GM23338 (cell line): Measurements from ENCODE around the gene TACSTD2. TPM values are rescaled to one million over a fixed set of nuclear protein-coding genes. Genes with fewer than 3 reads are reported as not detected.

Experiments used
- ATAC-seq: fragments of 200-7000 bp; cut with Tn5 transposase; 3 replicates; pipeline ENCODE4 v1.9.1; 2020
- DNase-seq: peaks from one replicate; pipeline ENCODE4 v3.0.0-alpha.2; 2015; ENCODE audit warnings: low spot score
- H2AFZ ChIP-seq: fragments of 200-600 bp; sonication (generic); 2 replicates; pipeline ENCODE4 v1.8.0; 2016; ENCODE audit warnings: antibody characterized with exemption, mild to moderate bottlenecking, moderate library complexity
- H3F3A ChIP-seq: fragments of 200-600 bp; sonication (generic); replicated peaks from 2 replicates; pipeline ENCODE4 v1.8.0; 2017; ENCODE audit warnings: antibody characterized with exemption, mixed run types, low read depth
- H3K27ac ChIP-seq: fragments of 200-600 bp; sonication (generic); 2 replicates; pipeline ENCODE4 v1.6.1; 2016; ENCODE audit warnings: low read depth
- H3K27me3 ChIP-seq: fragments of 200-600 bp; sonication (generic); 2 replicates; pipeline ENCODE4 v1.8.0; 2016; ENCODE audit warnings: mild to moderate bottlenecking, mixed run types, moderate library complexity; ENCODE audit not compliant: insufficient read depth
- H3K36me3 ChIP-seq: fragments of 200-600 bp; sonication (generic); 2 replicates; pipeline ENCODE4 v1.8.0; 2016; ENCODE audit warnings: mild to moderate bottlenecking; ENCODE audit not compliant: insufficient read depth
- H3K4me1 ChIP-seq: fragments of 200-600 bp; sonication (generic); 2 replicates; pipeline ENCODE4 v1.8.0; 2016; ENCODE audit warnings: mild to moderate bottlenecking, moderate library complexity; ENCODE audit not compliant: insufficient read depth
- H3K4me2 ChIP-seq: fragments of 200-600 bp; sonication (generic); 2 replicates; pipeline ENCODE4 v1.7.1; 2017; ENCODE audit warnings: mixed run types
- H3K4me3 ChIP-seq: fragments of 200-600 bp; sonication (generic); 2 replicates; pipeline ENCODE4 v1.6.1; 2016; ENCODE audit warnings: mixed run types
- H3K79me2 ChIP-seq: fragments of 200-600 bp; sonication (generic); replicated peaks from 2 replicates; pipeline ENCODE4 v1.8.0; 2017; ENCODE audit warnings: mild to moderate bottlenecking; ENCODE audit not compliant: insufficient read depth
- H3K9me2 ChIP-seq: fragments of 200-600 bp; sonication (generic); 2 replicates; pipeline ENCODE4 v1.8.0; 2017; ENCODE audit not compliant: insufficient read depth
- H4K20me1 ChIP-seq: fragments of 200-600 bp; sonication (generic); replicated peaks from 2 replicates; pipeline ENCODE4 v1.8.0; 2017; ENCODE audit warnings: mild to moderate bottlenecking; ENCODE audit not compliant: insufficient read depth
- H3K27ac Mint-ChIP-seq: 2 replicates; pipeline ENCODE4 v1.8.0; 2020; ENCODE audit warnings: inconsistent platforms, mild to moderate bottlenecking, moderate library complexity, mixed read lengths
- H3K27me3 Mint-ChIP-seq: 3 replicates; pipeline ENCODE4 v1.8.0; 2022; ENCODE audit warnings: low read depth, mild to moderate bottlenecking, moderate library complexity, mixed read lengths, inconsistent platforms; ENCODE audit not compliant: insufficient read depth, poor library complexity
- H3K36me3 Mint-ChIP-seq: 3 replicates; pipeline ENCODE4 v1.8.0; 2021; ENCODE audit warnings: low read depth, mild to moderate bottlenecking, inconsistent platforms, moderate library complexity, mixed read lengths
- H3K4me1 Mint-ChIP-seq: 3 replicates; pipeline ENCODE4 v1.8.0; 2020; ENCODE audit warnings: mild to moderate bottlenecking, inconsistent platforms, mixed read lengths
- H3K4me3 Mint-ChIP-seq: 3 replicates; pipeline ENCODE4 v1.8.0; 2021; ENCODE audit warnings: moderate library complexity, mild to moderate bottlenecking, inconsistent platforms, mixed read lengths
- H3K9me3 Mint-ChIP-seq: 3 replicates; pipeline ENCODE4 v1.8.0; 2020; ENCODE audit warnings: moderate library complexity, mild to moderate bottlenecking, inconsistent platforms, mixed read lengths
- CREB1 ChIP-seq: fragments of 250-450 bp; sonication (Bioruptor Pico); IDR thresholded peaks from 2 replicates; pipeline ENCODE4 v1.5.0; 2020; ENCODE audit warnings: low read depth, mild to moderate bottlenecking, moderate library complexity
- EZH2 ChIP-seq: fragments of 200-600 bp; sonication (generic); IDR thresholded peaks from one replicate; pipeline ENCODE4 v1.8.0; 2017; ENCODE audit warnings: antibody characterized with exemption, mild to moderate bottlenecking, low read depth; ENCODE audit not compliant: unreplicated experiment
- REST ChIP-seq: IDR thresholded peaks from one replicate; pipeline ENCODE4 v1.6.1; 2018; ENCODE audit warnings: antibody characterized with exemption; ENCODE audit not compliant: unreplicated experiment
- STAT1 ChIP-seq: IDR thresholded peaks from one replicate; pipeline ENCODE4 v1.6.1; 2016; ENCODE audit warnings: antibody characterized with exemption; ENCODE audit not compliant: unreplicated experiment
- ZNF114 ChIP-seq: fragments of 250-450 bp; sonication (Bioruptor Pico); IDR thresholded peaks from 2 replicates; pipeline ENCODE4 v1.5.0; 2020; ENCODE audit warnings: mild to moderate bottlenecking, moderate library complexity
- polyA plus RNA-seq: library from polyadenylated mRNA; unstranded; fragments of >200 nt; fragmentation: Nextera tagmentation; extraction: Ambion mirVana; gene quantifications from 2 replicates; pipeline ENCODE4 v1.2.1, GENCODE V29; 2016
- total RNA-seq: library from RNA; depleted of rRNA; stranded (reverse); fragments of >200 nt; shearing (Covaris generic); gene quantifications from 2 replicates; pipeline ENCODE4 v1.2.3, GENCODE V29; 2014
- TF ChIP-seq, protein P1 (sequence below): fragments of 250-450 bp; sonication (Bioruptor Pico); IDR thresholded peaks from 2 replicates; pipeline ENCODE4 v1.5.0; 2020; ENCODE audit warnings: mild to moderate bottlenecking, moderate library complexity

Gene TACSTD2
- total and polyA plus RNA-seq, 2 experiments from 2014 or later = 0.86 to 1.5 TPM

DNA sequence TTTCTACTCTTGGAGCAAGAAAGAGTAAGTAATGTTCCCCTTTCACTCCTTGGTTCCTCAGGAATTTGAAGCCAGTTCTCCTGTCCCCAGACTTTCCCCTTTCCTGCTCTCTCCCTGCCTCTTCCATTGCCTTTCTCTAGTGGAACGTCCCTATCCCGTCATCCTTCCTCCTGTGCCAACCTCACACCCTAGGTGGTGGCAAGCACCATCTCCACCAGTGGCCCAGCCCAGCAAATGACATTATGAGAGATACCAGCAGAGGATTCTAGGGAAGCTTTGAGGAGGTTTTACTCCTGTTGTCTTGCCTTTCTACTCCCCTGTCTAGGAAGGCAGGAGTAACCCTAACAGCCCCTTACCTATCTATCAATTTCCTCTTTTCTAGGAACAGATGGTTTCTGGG lies 8.1 kb upstream of the TACSTD2 start:
- DNase-seq (no peak), ATAC-seq (no peak)
- no peak overlapping the region for H3K4me3 Mint-ChIP-seq
- Histone ChIP-seq H2AFZ (no peak overlapping the region), H3K4me1 (no peaks in the 10 kb centered on the region), H3K36me3 (no peaks in the 10 kb centered on the region), H3K4me3 (no peak overlapping the region), H3K4me2 (no peak overlapping the region), H3K27ac (no peak overlapping the region), H3K9me2 (no peaks in the 10 kb centered on the region), H3F3A (no peaks in the 10 kb centered on the region), H4K20me1 (no peaks in the 10 kb centered on the region), H3K27me3 (no peaks in the 10 kb centered on the region), H3K79me2 (no peaks in the 10 kb centered on the region)
- no peaks in the 10 kb centered on the region for H3K9me3 Mint-ChIP-seq
- TF ChIP-seq EZH2 = no peak
- no peak for TF ChIP-seq STAT1
- TF ChIP-seq ZNF114 (CRISPR knock-in tag) = no peak
- TF ChIP-seq CREB1 (CRISPR knock-in tag) = no peak
- TF ChIP-seq, protein P1, sequence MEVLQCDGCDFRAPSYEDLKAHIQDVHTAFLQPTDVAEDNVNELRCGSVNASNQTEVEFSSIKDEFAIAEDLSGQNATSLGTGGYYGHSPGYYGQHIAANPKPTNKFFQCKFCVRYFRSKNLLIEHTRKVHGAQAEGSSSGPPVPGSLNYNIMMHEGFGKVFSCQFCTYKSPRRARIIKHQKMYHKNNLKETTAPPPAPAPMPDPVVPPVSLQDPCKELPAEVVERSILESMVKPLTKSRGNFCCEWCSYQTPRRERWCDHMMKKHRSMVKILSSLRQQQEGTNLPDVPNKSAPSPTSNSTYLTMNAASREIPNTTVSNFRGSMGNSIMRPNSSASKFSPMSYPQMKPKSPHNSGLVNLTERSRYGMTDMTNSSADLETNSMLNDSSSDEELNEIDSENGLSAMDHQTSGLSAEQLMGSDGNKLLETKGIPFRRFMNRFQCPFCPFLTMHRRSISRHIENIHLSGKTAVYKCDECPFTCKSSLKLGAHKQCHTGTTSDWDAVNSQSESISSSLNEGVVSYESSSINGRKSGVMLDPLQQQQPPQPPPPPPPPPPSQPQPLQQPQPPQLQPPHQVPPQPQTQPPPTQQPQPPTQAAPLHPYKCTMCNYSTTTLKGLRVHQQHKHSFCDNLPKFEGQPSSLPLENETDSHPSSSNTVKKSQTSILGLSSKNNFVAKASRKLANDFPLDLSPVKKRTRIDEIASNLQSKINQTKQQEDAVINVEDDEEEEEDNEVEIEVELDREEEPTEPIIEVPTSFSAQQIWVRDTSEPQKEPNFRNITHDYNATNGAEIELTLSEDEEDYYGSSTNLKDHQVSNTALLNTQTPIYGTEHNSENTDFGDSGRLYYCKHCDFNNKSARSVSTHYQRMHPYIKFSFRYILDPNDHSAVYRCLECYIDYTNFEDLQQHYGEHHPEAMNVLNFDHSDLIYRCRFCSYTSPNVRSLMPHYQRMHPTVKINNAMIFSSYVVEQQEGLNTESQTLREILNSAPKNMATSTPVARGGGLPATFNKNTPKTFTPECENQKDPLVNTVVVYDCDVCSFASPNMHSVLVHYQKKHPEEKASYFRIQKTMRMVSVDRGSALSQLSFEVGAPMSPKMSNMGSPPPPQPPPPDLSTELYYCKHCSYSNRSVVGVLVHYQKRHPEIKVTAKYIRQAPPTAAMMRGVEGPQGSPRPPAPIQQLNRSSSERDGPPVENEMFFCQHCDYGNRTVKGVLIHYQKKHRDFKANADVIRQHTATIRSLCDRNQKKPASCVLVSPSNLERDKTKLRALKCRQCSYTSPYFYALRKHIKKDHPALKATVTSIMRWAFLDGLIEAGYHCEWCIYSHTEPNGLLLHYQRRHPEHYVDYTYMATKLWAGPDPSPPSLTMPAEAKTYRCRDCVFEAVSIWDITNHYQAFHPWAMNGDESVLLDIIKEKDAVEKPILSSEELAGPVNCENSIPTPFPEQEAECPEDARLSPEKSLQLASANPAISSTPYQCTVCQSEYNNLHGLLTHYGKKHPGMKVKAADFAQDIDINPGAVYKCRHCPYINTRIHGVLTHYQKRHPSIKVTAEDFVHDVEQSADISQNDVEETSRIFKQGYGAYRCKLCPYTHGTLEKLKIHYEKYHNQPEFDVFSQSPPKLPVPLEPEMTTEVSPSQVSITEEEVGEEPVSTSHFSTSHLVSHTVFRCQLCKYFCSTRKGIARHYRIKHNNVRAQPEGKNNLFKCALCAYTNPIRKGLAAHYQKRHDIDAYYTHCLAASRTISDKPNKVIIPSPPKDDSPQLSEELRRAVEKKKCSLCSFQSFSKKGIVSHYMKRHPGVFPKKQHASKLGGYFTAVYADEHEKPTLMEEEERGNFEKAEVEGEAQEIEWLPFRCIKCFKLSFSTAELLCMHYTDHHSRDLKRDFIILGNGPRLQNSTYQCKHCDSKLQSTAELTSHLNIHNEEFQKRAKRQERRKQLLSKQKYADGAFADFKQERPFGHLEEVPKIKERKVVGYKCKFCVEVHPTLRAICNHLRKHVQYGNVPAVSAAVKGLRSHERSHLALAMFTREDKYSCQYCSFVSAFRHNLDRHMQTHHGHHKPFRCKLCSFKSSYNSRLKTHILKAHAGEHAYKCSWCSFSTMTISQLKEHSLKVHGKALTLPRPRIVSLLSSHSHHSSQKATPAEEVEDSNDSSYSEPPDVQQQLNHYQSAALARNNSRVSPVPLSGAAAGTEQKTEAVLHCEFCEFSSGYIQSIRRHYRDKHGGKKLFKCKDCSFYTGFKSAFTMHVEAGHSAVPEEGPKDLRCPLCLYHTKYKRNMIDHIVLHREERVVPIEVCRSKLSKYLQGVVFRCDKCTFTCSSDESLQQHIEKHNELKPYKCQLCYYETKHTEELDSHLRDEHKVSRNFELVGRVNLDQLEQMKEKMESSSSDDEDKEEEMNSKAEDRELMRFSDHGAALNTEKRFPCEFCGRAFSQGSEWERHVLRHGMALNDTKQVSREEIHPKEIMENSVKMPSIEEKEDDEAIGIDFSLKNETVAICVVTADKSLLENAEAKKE (CRISPR knock-in tag) = no peak
- no peak for TF ChIP-seq REST
- H3K27ac Mint-ChIP-seq = no peak overlapping the region
- no peaks in the 10 kb centered on the region for H3K4me1 Mint-ChIP-seq
- H3K27me3 Mint-ChIP-seq = peaks cover 8% of the 10 kb centered on the region
- H3K36me3 Mint-ChIP-seq = no peaks in the 10 kb centered on the region
